Mesodermal cell (in vitro differentiated cells): Measurements from ENCODE around the gene GFI1.

Experiments used
- H3K27ac ChIP-seq: 2 replicates; pipeline ENCODE4 v1.7.0; 2013; ENCODE audit warnings: mild to moderate bottlenecking, low read depth, low read length, moderate library complexity; ENCODE audit not compliant: severe bottlenecking
- H3K36me3 ChIP-seq: 2 replicates; pipeline ENCODE4 v1.7.1; 2013; ENCODE audit warnings: mild to moderate bottlenecking, low read length, moderate library complexity; ENCODE audit not compliant: control insufficient read depth, insufficient read depth
- H3K4me1 ChIP-seq: one replicate; pipeline ENCODE4 v1.7.1; 2013; ENCODE audit warnings: mild to moderate bottlenecking, low read length; ENCODE audit not compliant: insufficient read depth, control insufficient read depth, poor library complexity, severe bottlenecking
- H3K4me3 ChIP-seq: 2 replicates; pipeline ENCODE4 v1.7.0; 2013; ENCODE audit warnings: low read length, control low read depth, mild to moderate bottlenecking; ENCODE audit not compliant: insufficient read depth, poor library complexity, severe bottlenecking; ENCODE audit errors: extremely low read depth
- H3K9me3 ChIP-seq: 2 replicates; pipeline ENCODE4 v1.7.1; 2013; ENCODE audit warnings: mild to moderate bottlenecking, low read length, moderate library complexity; ENCODE audit not compliant: control insufficient read depth
- WGBS, 2 experiments: methylation state at CpG; one replicate each; pipeline ENCODE4 v1.1.5; 2013; ENCODE audit warnings: missing lambda C conversion rate in 2 of 2; ENCODE audit not compliant: insufficient coverage in 2 of 2; 5-methylcytosine and 5-hydroxymethylcytosine counted together

GFI1 gene

GRCh38 chr1:92480813-92481598, 5.7 kb downstream of the GFI1 start:
- Histone ChIP-seq H3K9me3 (no peaks in the 10 kb centered on the region), H3K4me1 (peaks cover 41% of the 10 kb centered on the region), H3K27ac (no peak overlapping the region), H3K4me3 (peak overlapping the region; percentile 14), H3K36me3 (peaks cover 2% of the 10 kb centered on the region)
- WGBS, 2 experiments = 4 to 5% methylated on average over 52 to 62 of the region's 65 CpGs

- H3K27ac ChIP-seq = no peak overlapping the region
- H3K36me3 ChIP-seq = peaks cover 2% of the 10 kb centered on the region
- H3K4me1 ChIP-seq = peaks cover 41% of the 10 kb centered on the region
- H3K9me3 ChIP-seq = no peaks in the 10 kb centered on the region
- 11 to 15% methylated on average over 47 to 53 of the region's 59 CpGs for WGBS, 2 experiments
- H3K4me3 ChIP-seq = no peak overlapping the region
Measured at GRCh38 chr1:92480200-92480812, 6.4 kb downstream of the GFI1 start.

- H3K36me3 ChIP-seq = peaks cover 2% of the 10 kb centered on the region
- no peak overlapping the region for H3K27ac ChIP-seq
- 75 to 80% methylated on average over 9 of the region's 9 CpGs for WGBS, 2 experiments
- H3K4me1 ChIP-seq = peaks cover 35% of the 10 kb centered on the region
- no peaks in the 10 kb centered on the region for H3K9me3 ChIP-seq
- H3K4me3 ChIP-seq = no peak overlapping the region
Measured at GRCh38 chr1:92479587-92479986, 7.1 kb downstream of the GFI1 start.

GRCh38 chr1:92478393-92478792, 8.3 kb downstream of the GFI1 start:
- 60% methylated on average over 1 of the region's 3 CpGs; no CpG with 5 or more reads in 1 of the 2 experiments for WGBS, 2 experiments

GRCh38 chr1:92476071-92476631, 10.6 kb downstream of the GFI1 start:
- Histone ChIP-seq H3K9me3 (no peaks in the 10 kb centered on the region), H3K4me3 (no peak overlapping the region), H3K4me1 (peaks cover 3% of the 10 kb centered on the region), H3K36me3 (peaks cover 2% of the 10 kb centered on the region), H3K27ac (no peak overlapping the region)
- WGBS, 2 experiments = 70 to 89% methylated on average over 7 to 8 of the region's 12 CpGs

More at GRCh38 chr1:92478393-92478792, 8.3 kb downstream of the GFI1 start:
- H3K9me3 ChIP-seq = no peaks in the 10 kb centered on the region
- H3K4me1 ChIP-seq = peaks cover 23% of the 10 kb centered on the region
- no peak overlapping the region for H3K4me3 ChIP-seq
- no peak overlapping the region for H3K27ac ChIP-seq
- H3K36me3 ChIP-seq = peaks cover 2% of the 10 kb centered on the region

GRCh38 chr1:92475029-92475428, 11.7 kb downstream of the GFI1 start:
- Histone ChIP-seq H3K27ac (no peak overlapping the region), H3K4me3 (no peak overlapping the region), H3K9me3 (no peaks in the 10 kb centered on the region), H3K36me3 (peaks cover 2% of the 10 kb centered on the region), H3K4me1 (no peaks in the 10 kb centered on the region)
- WGBS, 2 experiments = 100% methylated on average over 2 of the region's 3 CpGs

- no peak overlapping the region for H3K27ac ChIP-seq
- H3K4me1 ChIP-seq = no peaks in the 10 kb centered on the region
- no peaks in the 10 kb centered on the region for H3K9me3 ChIP-seq
- 82 to 100% methylated on average over 2 of the region's 5 CpGs for WGBS, 2 experiments
- H3K4me3 ChIP-seq = no peak overlapping the region
- no peaks in the 10 kb centered on the region for H3K36me3 ChIP-seq
Measured at GRCh38 chr1:92473781-92474495, 12.8 kb downstream of the GFI1 start.

GRCh38 chr1:92470216-92470615, 16.5 kb downstream of the GFI1 start:
- Histone ChIP-seq H3K36me3 (no peaks in the 10 kb centered on the region), H3K4me3 (no peak overlapping the region), H3K9me3 (no peaks in the 10 kb centered on the region), H3K4me1 (no peaks in the 10 kb centered on the region), H3K27ac (no peak overlapping the region)
- no CpG with 5 or more reads among the region's 1 CpG for WGBS, 2 experiments

GRCh38 chr1:92466683-92467352, 19.9 kb downstream of the GFI1 start:
- no peak overlapping the region for H3K27ac ChIP-seq
- H3K9me3 ChIP-seq = no peaks in the 10 kb centered on the region
- no peaks in the 10 kb centered on the region for H3K36me3 ChIP-seq
- no peak overlapping the region for H3K4me3 ChIP-seq
- WGBS, 2 experiments = 100% methylated on average over 1 of the region's 1 CpG; no CpG with 5 or more reads in 1 of the 2 experiments
- H3K4me1 ChIP-seq = no peaks in the 10 kb centered on the region

- WGBS, 2 experiments = 80 to 100% methylated on average over 1 of the region's 1 CpG
- Histone ChIP-seq H3K36me3 (no peaks in the 10 kb centered on the region), H3K4me1 (no peaks in the 10 kb centered on the region), H3K4me3 (no peak overlapping the region), H3K27ac (no peak overlapping the region), H3K9me3 (no peaks in the 10 kb centered on the region)
Measured at GRCh38 chr1:92465256-92465647, 21.5 kb downstream of the GFI1 start.
